H1 (cell line): ENCODE results near the gene MPPE1. TPM values are rescaled to one million over a fixed set of nuclear protein-coding genes. Genes with fewer than 3 reads are reported as not detected.

Source experiments
- CTCF ChIA-PET: fragments of 300-600 bp; sonication (Branson Sonifier 250); formaldehyde crosslinking; loops from one replicate; lab custom pipeline; 2021; ENCODE audit not compliant: partially characterized antibody; lab: Charles Lee
- POLR2A ChIA-PET: fragments of 300-600 bp; sonication (Branson Sonifier 250); formaldehyde crosslinking; loops from one replicate; lab custom pipeline; 2021; ENCODE audit warnings: inconsistent platforms; ENCODE audit not compliant: partially characterized antibody; lab: Charles Lee
- DNase-seq, 2 experiments: peaks; one replicate each; pipeline versions ENCODE4 v3.0.0 to v3.0.0-alpha.2; 2010 to 2022; ENCODE audit warnings: low spot score in 2 of 2, low read depth in 1 of 2, mixed read lengths in 1 of 2
- FAIRE-seq: peaks from 2 replicates; lab custom pipeline; 2011; peaks lifted over from hg19 to GRCh38; lab: Jason Lieb, UNC
- H2AFZ ChIP-seq: 2 replicates; pipeline ENCODE4 v1.8.1; 2012; ENCODE audit warnings: low read length, inconsistent platforms
- H2AK5ac ChIP-seq: 2 replicates; pipeline ENCODE4 v1.6.1; 2013; ENCODE audit warnings: low read depth, low read length
- H2BK120ac ChIP-seq: replicated peaks from 2 replicates; pipeline ENCODE3; 2013; ENCODE audit warnings: low read depth, low read length, inconsistent platforms
- H2BK12ac ChIP-seq: 2 replicates; pipeline ENCODE4 v1.6.1; 2013; ENCODE audit warnings: low read depth, low read length
- H2BK15ac ChIP-seq: 2 replicates; pipeline ENCODE4 v1.6.1; 2013; ENCODE audit warnings: low read length
- H2BK20ac ChIP-seq: 2 replicates; pipeline ENCODE4 v1.6.1; 2013; ENCODE audit warnings: low read length
- H2BK5ac ChIP-seq: 2 replicates; pipeline ENCODE4 v1.6.1; 2013; ENCODE audit warnings: low read depth, low read length
- H3K14ac ChIP-seq: 2 replicates; pipeline ENCODE4 v1.6.1; 2013; ENCODE audit warnings: inconsistent platforms; ENCODE audit not compliant: insufficient read length
- H3K18ac ChIP-seq: 2 replicates; pipeline ENCODE4 v1.6.1; 2013; ENCODE audit warnings: low read length; ENCODE audit errors: extremely low read depth
- H3K23ac ChIP-seq: 2 replicates; pipeline ENCODE4 v1.6.1; 2013; ENCODE audit warnings: inconsistent platforms; ENCODE audit not compliant: insufficient read length
- H3K23me2 ChIP-seq: 2 replicates; pipeline ENCODE4 v1.6.1; 2013; ENCODE audit warnings: low read depth, low read length
- H3K27ac ChIP-seq: 2 replicates; pipeline ENCODE4 v1.6.1; 2011; ENCODE audit warnings: low read depth, low read length, inconsistent platforms
- H3K27me3 ChIP-seq, 4 experiments: replicated peaks in 1 of 4; 1 replicate in 1 of 4; 2 replicates in 3 of 4; pipeline versions ENCODE4 v1.6.1 to v1.8.1; 2011 to 2013; ENCODE audit warnings: low read length in 3 of 4, mild to moderate bottlenecking in 3 of 4, inconsistent platforms in 2 of 4, mixed read lengths in 2 of 4, moderate library complexity in 1 of 4; ENCODE audit not compliant: control insufficient read depth in 3 of 4, insufficient read depth in 3 of 4; ENCODE audit errors: extremely low read depth in 1 of 4
- H3K36me3 ChIP-seq, 4 experiments: 2 replicates each; pipeline versions ENCODE4 v1.6.1 to v1.8.1; 2011 to 2013; ENCODE audit warnings: mild to moderate bottlenecking in 4 of 4, low read length in 3 of 4, moderate library complexity in 2 of 4, control low read depth in 1 of 4, inconsistent platforms in 1 of 4; ENCODE audit not compliant: insufficient read depth in 4 of 4, control insufficient read depth in 2 of 4
- H3K4ac ChIP-seq: replicated peaks from 2 replicates; pipeline ENCODE3; 2013; ENCODE audit warnings: low read length, low read depth, mixed read lengths, inconsistent platforms; ENCODE audit not compliant: insufficient read length
- H3K4me1 ChIP-seq, 4 experiments: replicated peaks in 1 of 4; 1 replicate in 1 of 4; 2 replicates in 3 of 4; pipeline versions ENCODE4 v1.6.1 to v1.8.1; 2011 to 2013; ENCODE audit warnings: low read length in 3 of 4, inconsistent platforms in 2 of 4, mixed read lengths in 1 of 4; ENCODE audit not compliant: insufficient read depth in 4 of 4, control insufficient read depth in 3 of 4
- H3K4me2 ChIP-seq, 2 experiments: 2 replicates each; pipeline versions ENCODE4 v1.6.1 to v1.8.1; 2011 to 2013; ENCODE audit warnings: low read depth in 2 of 2, low read length in 2 of 2, control low read depth in 1 of 2, inconsistent platforms in 1 of 2, mild to moderate bottlenecking in 1 of 2; ENCODE audit not compliant: insufficient read depth in 1 of 2
- H3K4me3 ChIP-seq, 4 experiments: fragments of 200-600, 300-600 bp in 1 of 4; sonication (generic), shearing (Covaris generic), sonication (Bioruptor Twin) in 1 of 4; 2 replicates each; pipeline versions ENCODE4 v1.5.1 to v1.8.1; 2011 to 2016; ENCODE audit warnings: low read length in 4 of 4, low read depth in 3 of 4, control low read depth in 2 of 4, inconsistent platforms in 2 of 4, mild to moderate bottlenecking in 2 of 4, mixed read lengths in 1 of 4, moderate library complexity in 1 of 4; ENCODE audit not compliant: insufficient read depth in 2 of 4; ENCODE audit errors: extremely low read depth in 1 of 4
- H3K56ac ChIP-seq: replicated peaks from 2 replicates; pipeline ENCODE3; 2013; ENCODE audit warnings: low read depth, mild to moderate bottlenecking, mixed read lengths, low read length, inconsistent platforms; ENCODE audit not compliant: insufficient read length
- H3K79me1 ChIP-seq: 2 replicates; pipeline ENCODE4 v1.6.1; 2013; ENCODE audit warnings: low read depth, low read length, control low read depth
- H3K79me2 ChIP-seq, 2 experiments: 2 replicates each; pipeline versions ENCODE4 v1.6.1 to v1.8.1; 2012 to 2013; ENCODE audit warnings: low read length in 2 of 2, mild to moderate bottlenecking in 2 of 2, inconsistent platforms in 1 of 2; ENCODE audit not compliant: insufficient read depth in 2 of 2, control insufficient read depth in 1 of 2
- H3K9ac ChIP-seq, 4 experiments: replicated peaks in 1 of 4; 1 replicate in 1 of 4; 2 replicates in 3 of 4; pipeline versions ENCODE4 v1.6.1 to v1.8.1; 2011 to 2013; ENCODE audit warnings: low read depth in 3 of 4, low read length in 3 of 4, control low read depth in 2 of 4, mild to moderate bottlenecking in 2 of 4, moderate library complexity in 2 of 4, inconsistent platforms in 1 of 4; ENCODE audit errors: extremely low read depth in 1 of 4
- H3K9me3 ChIP-seq, 2 experiments: 2 replicates each; pipeline versions ENCODE4 v1.6.1 to v1.8.1; 2012 to 2013; ENCODE audit warnings: mild to moderate bottlenecking in 2 of 2, moderate library complexity in 2 of 2, control low read depth in 1 of 2, inconsistent platforms in 1 of 2, low read depth in 1 of 2, low read length in 1 of 2, mixed read lengths in 1 of 2; ENCODE audit not compliant: insufficient read depth in 2 of 2
- H4K20me1 ChIP-seq, 2 experiments: replicated peaks in 1 of 2; 2 replicates each; pipeline versions ENCODE3 to v1.8.1; 2011 to 2013; ENCODE audit warnings: inconsistent platforms in 2 of 2, low read length in 2 of 2, mild to moderate bottlenecking in 1 of 2; ENCODE audit not compliant: insufficient read depth in 2 of 2, control insufficient read depth in 1 of 2
- H4K5ac ChIP-seq: 2 replicates; pipeline ENCODE4 v1.6.1; 2013; ENCODE audit warnings: low read length, low read depth, mixed read lengths, inconsistent platforms; ENCODE audit not compliant: insufficient read length
- H4K8ac ChIP-seq: 2 replicates; pipeline ENCODE4 v1.8.0; 2013; ENCODE audit warnings: mild to moderate bottlenecking, moderate library complexity, low read length, inconsistent platforms; ENCODE audit not compliant: insufficient read depth; ENCODE audit errors: extremely low read depth
- H4K91ac ChIP-seq: replicated peaks from 2 replicates; pipeline ENCODE3; 2013; ENCODE audit warnings: low read length, mixed read lengths, inconsistent platforms; ENCODE audit not compliant: insufficient read length
- BACH1 ChIP-seq: IDR thresholded peaks from 2 replicates; pipeline ENCODE4 v1.6.1; 2012; ENCODE audit warnings: low read length, improper control_type of control experiment
- BRCA1 ChIP-seq: IDR thresholded peaks from 2 replicates; pipeline ENCODE4 v1.6.1; 2012; ENCODE audit warnings: low read depth, low read length, improper control_type of control experiment
- CBX8 ChIP-seq: fragments of 300-800, 300-1000 bp; sonication (generic); IDR thresholded peaks from 2 replicates; pipeline ENCODE4 v1.7.1; 2016; ENCODE audit warnings: low read depth, low read length, borderline replicate concordance
- CHD2 ChIP-seq: IDR thresholded peaks from 2 replicates; pipeline ENCODE4 v1.6.1; 2012; ENCODE audit warnings: low read length, improper control_type of control experiment
- CTBP2 ChIP-seq: IDR thresholded peaks from 2 replicates; pipeline ENCODE4 v1.7.0; 2011; ENCODE audit warnings: borderline replicate concordance, mild to moderate bottlenecking, moderate library complexity, mixed read lengths, low read length; ENCODE audit not compliant: insufficient read depth, insufficient read length
- HDAC6 ChIP-seq: IDR thresholded peaks from one replicate; pipeline ENCODE4 v1.7.1; 2012; ENCODE audit warnings: low read depth, mild to moderate bottlenecking, inconsistent platforms, low read length, moderate library complexity
- KDM1A ChIP-seq: fragments of 200-600, 300-600 bp; sonication (generic); IDR thresholded peaks from 2 replicates; pipeline ENCODE4 v1.7.1; 2016; ENCODE audit warnings: mild to moderate bottlenecking, low read length, borderline replicate concordance
- NANOG ChIP-seq: IDR thresholded peaks from 2 replicates; pipeline ENCODE4 v1.6.1; 2011; ENCODE audit warnings: low read length, low read depth, mild to moderate bottlenecking, inconsistent platforms; ENCODE audit not compliant: insufficient read depth, poor library complexity, severe bottlenecking
- PHF8 ChIP-seq: fragments of 200-600 bp; sonication (generic); conservative IDR thresholded peaks from 2 replicates; pipeline ENCODE4 v1.7.1; 2012; ENCODE audit warnings: low read depth, mild to moderate bottlenecking, inconsistent platforms, low read length, moderate library complexity
- POLR2AphosphoS5 ChIP-seq: IDR thresholded peaks from 2 replicates; pipeline ENCODE4 v1.6.1; 2011; ENCODE audit warnings: low read depth, low read length
- RAD21 ChIP-seq, 2 experiments: IDR thresholded peaks in 1 of 2; conservative IDR thresholded peaks in 1 of 2; 2 replicates each; pipeline ENCODE4 v1.6.1; 2011; ENCODE audit warnings: low read depth in 2 of 2, low read length in 2 of 2, improper control_type of control experiment in 1 of 2, inconsistent platforms in 1 of 2, mild to moderate bottlenecking in 1 of 2, moderate library complexity in 1 of 2
- RNF2 ChIP-seq: fragments of 200-900, 300-1000 bp; sonication (generic); IDR thresholded peaks from 2 replicates; pipeline ENCODE4 v1.7.1; 2016; ENCODE audit warnings: borderline replicate concordance, low read depth, mild to moderate bottlenecking, antibody characterized with exemption, low read length; ENCODE audit not compliant: poor library complexity, severe bottlenecking; ENCODE audit errors: missing control alignments
- WGBS, 2 experiments: shearing (Covaris generic) in 1 of 2; methylation state at CpG; one replicate each; pipeline versions ENCODE4 v1.1.6 to v1.1.7; 2013 to 2015; ENCODE audit warnings: low lambda C conversion rate in 2 of 2, mixed read lengths in 2 of 2, inconsistent platforms in 1 of 2, low coverage in 1 of 2, missing lambda C conversion rate in 1 of 2; ENCODE audit not compliant: insufficient replicate concordance in 2 of 2, insufficient coverage in 1 of 2, insufficient read length in 1 of 2; ENCODE audit errors: extremely low coverage in 1 of 2, missing lambda C conversion rate in 1 of 2; 5-methylcytosine and 5-hydroxymethylcytosine counted together
- polyA plus RNA-seq, 7 experiments: library from polyadenylated mRNA; depleted of rRNA in 3 of 7; stranded (reverse) in 5 of 7; unstranded in 2 of 7; fragments of >200 nt in 5 of 7; fragments of 200-250 nt in 2 of 7; gene quantifications; 1 replicate in 5 of 7; 2 replicates in 1 of 7; 4 replicates in 1 of 7; pipeline versions ENCODE4 v1.2.1 to v1.2.3, GENCODE V29; 2011 to 2013; ENCODE audit warnings: missing spikeins in 2 of 7, mixed read lengths in 2 of 7
- total RNA-seq: library from RNA; stranded (reverse); fragmentation: NEBNext Ultra II Directional; extraction: Animal tissue kit (Norgen Biotek cat#: 25700); gene quantifications from 2 replicates; pipeline ENCODE4 v1.2.1, GENCODE V29; 2021

MPPE1 gene
- total and polyA plus RNA-seq, 2 of the 8 experiments (the other 6 are each of a cell fraction or from before 2014, with no cell fraction given), result 13.7 to 20.9 TPM

DNA sequence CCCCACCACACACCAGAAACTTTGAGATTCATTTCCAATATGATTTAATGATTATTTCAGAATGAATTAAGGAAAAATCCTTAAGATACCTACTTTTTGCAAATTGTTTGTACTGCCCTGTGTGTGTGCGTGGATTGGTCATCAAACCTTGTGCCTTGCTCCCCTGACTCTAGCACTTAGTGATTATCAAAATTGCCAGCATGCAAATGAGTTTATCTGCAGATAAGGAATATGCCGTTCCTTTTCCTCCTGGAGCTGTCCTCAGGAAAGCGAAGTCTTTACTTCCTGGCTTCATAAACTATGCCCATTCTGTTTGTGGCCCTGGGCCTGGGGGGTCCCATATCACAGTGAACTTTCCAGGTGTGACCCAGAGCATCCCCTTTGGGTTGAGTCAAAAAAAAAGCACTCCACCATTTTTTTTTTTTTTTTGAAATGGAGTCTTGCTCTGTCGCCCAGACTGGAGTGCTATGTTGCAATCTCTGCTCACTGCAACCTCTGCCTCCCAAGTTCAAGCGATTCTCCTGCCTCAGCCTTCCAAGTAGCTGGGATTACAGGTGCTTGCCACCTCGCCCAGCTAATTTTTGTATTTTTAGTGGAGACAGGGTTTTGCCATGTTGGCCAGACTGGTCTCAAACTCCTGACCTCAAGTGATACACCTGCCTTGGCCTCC lies 45.5 kb downstream of the MPPE1 start:
- DNase-seq, result no peak
- no peak overlapping the region for H4K5ac ChIP-seq
- no peak overlapping the region for H3K4me3 ChIP-seq
- no peak overlapping the region for H2BK12ac ChIP-seq
- H2BK120ac ChIP-seq, result no peak overlapping the region
- H3K23me2 ChIP-seq, result peaks cover 3% of the 10 kb centered on the region; the same call in 1 of the 2 replicates
- no peak overlapping the region for H2BK5ac ChIP-seq
- H4K8ac ChIP-seq, result no peak overlapping the region
- H3K9ac ChIP-seq, result no peak overlapping the region
- no peaks in the 10 kb centered on the region for H3K9me3 ChIP-seq
- H3K4me2 ChIP-seq, result no peak overlapping the region
- ChIA-PET CTCF (interaction anchor here (0.7 to 2.4 kb wide), 4 partner anchors 8 to 130 kb away, joined by 5 to 8 read pairs (median 7); no protein-coding TSS in a partner anchor), POLR2A (interaction anchor here (0.7 to 1.1 kb wide), 2 partner anchors 12 to 171 kb away, joined by 3 read pairs; no protein-coding TSS in a partner anchor)
- H3K4ac ChIP-seq, result no peak overlapping the region
- H3K79me2 ChIP-seq, result no peaks in the 10 kb centered on the region
- no peaks in the 10 kb centered on the region for H3K27me3 ChIP-seq
- H2BK20ac ChIP-seq, result no peak overlapping the region
- no peak overlapping the region for H4K91ac ChIP-seq
- H3K14ac ChIP-seq, result no peak overlapping the region
- H3K56ac ChIP-seq, result no peak overlapping the region
- H3K18ac ChIP-seq, result no peak overlapping the region
- no peak overlapping the region for H3K23ac ChIP-seq
- 93% methylated on average over 6 of the region's 6 CpGs; no CpG with 5 or more reads in 1 of the 2 experiments for WGBS, 2 experiments
- H2BK15ac ChIP-seq, result no peak overlapping the region
- peaks cover 0 to 5% (median 2%) of the 10 kb centered on the region in 4 experiments; a peak in 4 of 7 replicates for H3K4me1 ChIP-seq
- no peak overlapping the region for H3K27ac ChIP-seq
- H3K36me3 ChIP-seq, result no peaks in the 10 kb centered on the region
- H4K20me1 ChIP-seq, result no peaks in the 10 kb centered on the region
- no peaks in the 10 kb centered on the region; the same call in 1 of the 2 replicates for H3K79me1 ChIP-seq
- FAIRE-seq, result no peak
- H2AFZ ChIP-seq, result no peak overlapping the region
- no peak overlapping the region for H2AK5ac ChIP-seq
- no peak for TF ChIP-seq CBX8
- no peak for TF ChIP-seq CHD2
- TF ChIP-seq NANOG, result no peak
- no peak for TF ChIP-seq KDM1A
- no peak for TF ChIP-seq HDAC6
- no peak for TF ChIP-seq CTBP2
- TF ChIP-seq PHF8, result no peak
- no peak for TF ChIP-seq BRCA1
- TF ChIP-seq RNF2, result no peak
- TF ChIP-seq RAD21 (IDR thresholded peaks at IDR 0.05 in 1 of 2, conservative IDR thresholded peaks at IDR 0.05 in 1 of 2; ENCODE audit: low read depth in 2 of 2, low read length in 2 of 2), result no peak
- TF ChIP-seq BACH1, result no peak
- TF ChIP-seq POLR2AphosphoS5, result no peak
